HL-60/S4 treated with phorbol 12-myristate 13-acetate at 8.2 ng/mL for 4 days and 3 days (cell line): ENCODE results near the gene PLEKHD1.

ENCODE experiments used
- in situ Hi-C: fragments of 300-500 bp; cut with MboI; formaldehyde crosslinking; loops from 2 replicates; pipeline ENCODE4 v1.15.0; 2022; ENCODE audit warnings: low sequenced_read_pairs

The PLEKHD1 gene

GRCh38 chr14:69580009-69580577 lies 95.6 kb downstream of the PLEKHD1 start:
- in situ Hi-C loops, result no loop called here
